HL-60/S4 (cell line): Measurements from ENCODE around the gene CSN2.
"Not testable (repeated sequence)": the region's sequence is repeated elsewhere in the genome, so short reads cannot be mapped to it uniquely, and the experiment has no call there.

Experiments
- in situ Hi-C: fragments of 300-500 bp; cut with MboI; formaldehyde crosslinking; loops from 2 replicates; pipeline ENCODE4 v1.14.3; 2022; ENCODE audit warnings: low sequenced_read_pairs

CSN2 gene, protein sequence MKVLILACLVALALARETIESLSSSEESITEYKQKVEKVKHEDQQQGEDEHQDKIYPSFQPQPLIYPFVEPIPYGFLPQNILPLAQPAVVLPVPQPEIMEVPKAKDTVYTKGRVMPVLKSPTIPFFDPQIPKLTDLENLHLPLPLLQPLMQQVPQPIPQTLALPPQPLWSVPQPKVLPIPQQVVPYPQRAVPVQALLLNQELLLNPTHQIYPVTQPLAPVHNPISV

DNA sequence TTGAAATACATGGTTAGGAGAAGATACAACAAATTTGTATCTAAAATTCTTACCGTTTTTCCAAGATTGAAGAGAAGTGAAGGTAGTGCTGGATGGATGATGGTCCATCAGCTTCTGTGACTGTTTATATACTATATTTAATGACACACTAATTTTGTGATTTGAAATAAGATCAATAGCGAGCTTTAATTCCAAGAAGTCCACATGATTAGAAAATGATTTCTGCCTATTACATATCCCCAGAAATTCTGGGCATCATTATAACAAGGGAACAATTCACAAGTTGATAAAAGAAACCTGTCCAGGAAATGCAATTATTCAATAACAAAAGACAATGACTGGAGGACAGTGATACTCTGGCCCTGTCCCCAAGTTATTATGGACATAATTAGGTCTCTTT, at the start of gene CSN2:
CSN2 (minus strand) TSS at position 101 of the 400 bp plus-strand sequence. CDS start 4,733 bp downstream, outside the sequence.
- in situ Hi-C loops, result no loop called here

DNA sequence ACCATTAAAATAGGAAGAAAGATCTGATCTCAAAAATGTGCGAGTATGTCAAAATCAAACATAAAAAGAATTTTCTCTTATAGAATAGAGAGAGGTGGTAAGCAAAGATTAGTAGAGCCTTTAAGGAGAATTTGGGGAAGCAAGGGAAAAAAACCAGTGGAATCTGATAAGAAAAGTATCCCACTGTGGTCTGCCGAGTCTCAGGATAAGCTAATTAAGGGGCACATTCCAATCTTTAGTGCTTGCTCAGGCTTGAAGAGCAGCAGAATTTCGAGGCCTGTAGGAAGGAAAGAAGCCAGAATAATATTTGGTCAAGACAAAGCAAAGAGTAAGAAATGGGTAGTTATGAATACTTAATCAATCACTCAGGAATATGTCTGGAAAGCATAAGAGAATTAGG, 43.2 kb upstream of the CSN2 start:
- in situ Hi-C loops, result no loop called here

DNA sequence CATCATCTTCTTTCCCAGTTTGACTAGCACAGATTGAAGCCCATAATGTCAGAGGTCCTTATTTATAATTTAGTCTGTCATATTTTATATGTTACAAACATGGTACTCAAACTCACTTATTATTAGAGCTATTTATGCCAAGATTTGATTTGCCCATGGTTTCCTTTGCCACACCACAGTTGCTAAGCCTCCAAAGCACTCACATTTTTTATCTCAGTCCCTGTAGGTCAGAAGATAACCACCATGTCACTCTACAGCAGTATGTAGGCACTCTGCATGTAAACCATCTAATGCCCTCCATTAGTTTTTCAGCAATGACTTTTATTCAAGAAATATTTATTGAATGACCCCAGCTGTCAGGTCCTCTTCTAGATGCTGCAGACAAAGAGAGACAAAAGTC, 37.0 kb upstream of the CSN2 start:
- in situ Hi-C loops, result no loop called here

DNA sequence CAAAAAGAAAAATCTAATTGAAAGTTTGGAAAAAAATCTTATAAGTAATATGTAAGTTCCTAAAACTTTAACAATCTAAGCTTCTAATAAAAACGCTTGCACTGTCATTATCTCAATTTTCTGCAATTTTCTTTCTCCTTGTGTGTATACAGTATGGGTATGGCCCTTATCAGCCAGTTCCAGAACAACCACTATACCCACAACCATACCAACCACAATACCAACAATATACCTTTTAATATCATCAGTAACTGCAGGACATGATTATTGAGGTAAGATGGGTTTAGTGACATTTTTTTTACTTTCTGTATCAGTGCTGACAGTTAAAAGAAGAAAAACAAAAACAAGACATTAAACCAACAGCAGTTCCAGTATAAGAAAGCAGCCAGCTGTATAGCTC, 35.2 kb upstream of the CSN2 start:
- in situ Hi-C loops, result no loop called here

DNA sequence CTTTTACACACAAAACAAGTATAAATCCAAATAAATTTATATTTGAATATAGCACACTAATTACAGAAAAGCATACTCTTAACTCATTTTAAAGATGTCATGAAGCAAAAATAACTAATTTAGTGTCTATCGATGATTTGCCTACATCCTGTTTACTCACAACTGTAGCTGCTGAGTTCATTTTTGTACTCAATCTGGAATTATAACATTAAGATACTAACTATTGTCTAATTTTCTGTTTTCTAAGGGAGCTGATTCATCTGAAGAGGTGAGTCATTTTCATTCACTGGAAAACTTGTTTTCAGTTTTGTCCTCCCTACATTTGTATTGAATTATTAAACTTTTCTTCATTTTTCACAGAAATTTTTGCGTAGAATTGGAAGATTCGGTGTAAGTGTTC, 33.9 kb upstream of the CSN2 start:
- in situ Hi-C loops, result no loop called here

DNA sequence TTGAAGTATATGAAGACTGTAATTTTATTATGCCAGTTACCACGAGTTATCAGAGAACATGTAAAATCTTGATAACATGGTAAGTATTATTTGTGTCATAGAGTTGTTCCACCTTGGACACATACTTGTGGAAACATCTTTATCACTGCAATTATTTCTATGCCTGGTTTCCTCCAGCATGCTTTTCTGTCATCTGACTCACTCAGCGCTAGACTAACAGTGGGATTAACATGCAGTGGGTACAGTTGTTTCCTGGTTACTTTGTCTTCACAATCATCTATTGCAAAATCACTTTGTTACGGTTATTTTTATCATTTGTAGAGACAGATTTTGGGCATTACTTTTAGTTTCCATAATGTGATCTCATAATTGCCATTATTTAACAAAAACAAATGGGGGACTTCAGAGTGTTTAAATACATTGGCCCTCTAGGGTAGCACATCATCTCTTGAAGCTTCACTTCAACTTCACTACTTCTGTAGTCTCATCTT, 30.0 kb upstream of the CSN2 start, which contains the start of gene STATH:
STATH (plus strand) TSS at position 441 of the 491 bp plus-strand sequence. CDS start 2,472 bp downstream, outside the sequence.
- in situ Hi-C loops, result no loop called here

DNA sequence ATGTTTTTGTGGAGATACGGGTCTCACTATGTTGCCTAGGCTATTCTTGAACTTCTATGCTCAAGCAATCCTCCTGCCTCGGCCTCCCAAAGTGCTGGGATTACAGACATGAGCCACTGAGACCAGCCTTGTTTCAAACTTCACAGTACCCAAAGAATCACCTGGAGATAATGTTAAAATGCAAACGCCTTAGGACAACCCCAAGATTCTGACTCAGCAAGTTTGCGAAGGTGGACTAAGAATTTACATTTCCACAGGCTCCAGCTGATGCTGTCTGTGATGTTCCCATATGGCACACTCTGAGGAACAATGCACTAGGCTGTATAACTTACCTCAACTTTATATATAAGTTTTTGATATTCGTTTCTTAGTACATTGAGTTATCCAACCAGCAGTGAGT, 29.3 kb upstream of the CSN2 start:
- in situ Hi-C loops, result no loop called here

DNA sequence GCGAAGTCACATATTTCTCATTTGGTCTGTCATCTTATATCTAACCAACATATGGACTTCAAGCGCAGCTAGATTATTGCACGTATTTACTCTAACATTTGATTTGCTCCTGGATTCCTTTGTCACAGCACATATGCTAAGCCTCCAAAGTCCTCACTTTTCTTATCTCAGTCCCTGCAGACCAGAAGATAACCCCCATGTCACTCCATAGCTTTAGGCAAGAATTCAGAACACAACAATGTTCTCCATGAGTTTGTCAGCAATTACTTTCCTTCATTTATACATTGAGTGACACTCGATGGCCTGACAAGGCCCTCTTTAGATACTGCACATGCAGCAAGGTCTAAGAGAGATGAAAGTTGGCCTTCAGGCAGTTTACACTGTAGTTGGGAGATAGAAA, 25.5 kb upstream of the CSN2 start:
- in situ Hi-C loops, result no loop called here

DNA sequence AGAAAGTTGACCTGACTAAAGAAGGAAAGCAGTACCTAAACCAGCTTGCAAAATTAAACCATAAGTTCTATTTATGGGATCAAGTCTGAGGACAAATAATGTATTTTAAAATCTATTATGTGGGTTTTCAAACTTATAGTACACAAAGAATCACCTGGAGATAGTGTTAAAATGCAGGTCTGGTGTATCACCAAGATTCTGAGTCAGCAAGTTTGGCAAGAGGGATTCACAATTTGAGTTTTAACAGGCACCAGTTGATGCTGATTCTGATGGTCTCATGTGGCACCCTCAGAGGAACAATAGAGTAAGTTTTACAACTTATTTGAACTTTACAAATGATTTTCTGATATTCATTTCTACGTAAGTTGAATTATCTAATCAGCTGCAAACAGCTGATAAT, 21.1 kb upstream of the CSN2 start:
- in situ Hi-C loops, result no loop called here

DNA sequence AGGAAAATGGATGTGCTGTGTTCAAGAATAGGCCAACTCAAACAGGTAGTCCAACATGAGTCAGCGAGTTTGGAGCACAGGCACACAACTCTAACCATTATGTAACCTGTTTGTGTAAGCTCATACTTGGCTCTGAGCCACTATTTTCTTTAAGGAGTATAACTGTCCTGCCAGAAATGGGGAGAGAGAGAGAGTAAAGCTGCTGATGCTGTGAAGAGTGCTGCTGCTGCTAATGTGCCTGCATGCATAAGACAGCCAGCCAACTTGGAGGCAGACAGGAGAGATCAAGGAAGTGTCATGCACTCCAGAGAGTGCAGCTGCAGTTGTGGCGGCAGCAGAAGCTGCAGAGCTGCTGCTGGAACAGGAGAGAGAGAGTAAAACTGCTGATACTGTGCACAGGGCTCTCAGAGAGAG, 18.5 kb upstream of the CSN2 start:
- in situ Hi-C loops, result no loop called here

DNA sequence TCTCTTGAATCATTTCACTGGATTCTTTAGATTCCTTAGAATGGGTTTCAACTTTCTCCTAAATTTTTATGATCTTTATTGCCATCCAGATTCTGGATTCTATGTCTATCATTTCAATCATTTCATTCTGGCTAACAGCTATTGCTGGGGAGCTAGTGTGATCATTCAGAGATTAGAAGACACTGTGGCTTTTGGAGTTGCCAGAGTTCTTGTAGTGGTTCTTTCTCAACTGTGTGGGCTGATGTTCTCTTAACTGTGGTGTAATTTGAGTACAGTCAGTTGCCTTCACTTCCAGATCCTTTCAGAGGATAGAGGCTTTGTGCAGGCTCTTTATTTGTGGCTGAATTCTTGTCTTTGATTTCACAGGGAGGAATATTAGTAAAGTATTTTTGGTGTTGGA, 12.1 kb upstream of the CSN2 start:
- in situ Hi-C loops, result no loop called here

DNA sequence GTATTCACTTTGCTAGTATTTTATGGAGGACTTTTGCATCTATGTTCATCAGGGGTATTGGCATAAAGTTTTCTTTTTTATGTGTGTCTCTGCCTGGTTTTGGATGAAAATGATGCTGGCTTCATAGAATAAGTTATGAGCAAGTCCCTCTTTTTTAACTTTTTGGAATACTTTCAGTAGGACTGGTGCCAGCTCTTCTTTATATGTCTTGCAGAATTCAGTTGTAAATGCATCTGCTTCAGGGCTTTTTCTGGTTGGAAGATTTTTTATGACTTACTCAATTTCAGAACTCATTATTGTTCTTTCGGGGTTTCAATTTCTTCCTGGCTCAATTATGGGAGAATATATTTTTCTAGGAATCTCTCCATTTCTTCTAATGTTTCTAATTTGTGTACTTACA, 9.1 kb upstream of the CSN2 start:
- in situ Hi-C loops, result no loop called here

DNA sequence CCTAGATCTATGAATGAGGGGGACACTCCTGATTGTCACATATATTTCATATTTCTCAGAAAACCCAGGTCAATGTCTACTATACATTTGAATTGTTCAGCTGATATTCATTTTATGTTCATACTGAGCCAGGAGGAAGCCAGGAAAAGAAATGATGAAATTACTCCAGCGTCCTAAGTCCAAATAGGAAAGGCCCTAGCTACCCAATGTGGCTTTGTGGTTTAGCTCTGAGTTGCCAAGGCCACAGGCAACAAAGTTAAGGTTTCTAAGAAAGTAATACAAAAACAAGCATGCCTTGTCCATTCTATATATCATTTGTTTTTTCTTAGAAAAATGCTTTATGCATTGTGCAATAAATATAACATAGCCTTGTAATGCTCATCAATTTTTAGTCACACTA, 4.5 kb upstream of the CSN2 start:
- in situ Hi-C loops, result no loop called here

DNA sequence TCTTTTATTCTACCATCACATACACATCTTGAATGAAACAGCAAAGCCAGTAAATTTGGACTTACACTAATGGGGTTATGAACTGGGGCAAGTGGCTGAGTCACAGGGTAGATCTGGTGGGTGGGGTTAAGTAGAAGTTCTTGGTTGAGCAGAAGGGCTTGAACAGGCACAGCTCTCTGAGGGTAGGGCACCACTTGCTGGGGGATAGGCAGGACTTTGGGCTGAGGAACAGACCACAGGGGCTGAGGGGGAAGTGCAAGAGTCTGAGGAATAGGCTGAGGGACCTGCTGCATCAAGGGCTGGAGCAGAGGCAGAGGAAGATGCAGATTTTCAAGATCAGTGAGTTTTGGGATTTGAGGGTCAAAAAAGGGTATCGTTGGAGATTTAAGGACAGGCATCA, 8.3 kb downstream of the CSN2 start:
- in situ Hi-C loops, result no loop called here

DNA sequence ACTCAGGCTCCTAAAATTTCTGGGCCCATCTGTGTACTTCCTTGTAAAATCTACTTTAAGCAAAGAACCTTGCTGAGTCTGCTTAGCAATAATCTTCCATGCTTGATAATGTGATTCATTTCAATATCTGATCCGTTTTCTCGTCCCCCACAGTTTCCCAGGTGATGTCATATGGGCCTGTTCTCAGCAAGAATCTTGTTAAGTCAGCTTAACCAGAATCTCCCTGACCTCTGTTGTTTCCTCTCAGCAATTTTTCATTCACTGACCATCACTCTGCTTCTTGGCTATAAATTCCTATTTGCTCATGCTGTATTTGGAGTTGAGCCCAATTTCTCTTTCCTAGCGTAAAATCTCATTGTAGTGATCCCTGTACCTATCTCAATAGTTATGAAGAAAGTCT, 13.9 kb downstream of the CSN2 start:
- in situ Hi-C loops, result no loop called here

DNA sequence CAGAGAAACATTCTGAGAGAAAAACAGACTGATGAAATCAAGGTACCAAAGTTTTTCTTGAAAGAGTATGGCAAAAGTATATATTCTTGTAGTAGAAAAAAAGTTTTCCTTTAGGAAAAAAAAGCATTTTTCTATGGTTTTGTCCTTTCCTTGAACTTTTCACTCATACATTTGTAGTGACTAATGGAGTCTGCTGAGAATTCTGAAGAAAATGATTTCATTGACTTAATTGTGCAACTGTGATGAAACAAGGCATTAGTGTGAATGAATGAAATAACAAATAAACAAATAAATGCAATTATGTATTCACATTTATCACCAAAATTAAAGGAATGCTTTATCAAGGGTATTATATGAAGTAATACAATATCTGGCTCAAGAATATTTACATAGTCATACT, 29.0 kb downstream of the CSN2 start:
- in situ Hi-C loops, result no loop called here

DNA sequence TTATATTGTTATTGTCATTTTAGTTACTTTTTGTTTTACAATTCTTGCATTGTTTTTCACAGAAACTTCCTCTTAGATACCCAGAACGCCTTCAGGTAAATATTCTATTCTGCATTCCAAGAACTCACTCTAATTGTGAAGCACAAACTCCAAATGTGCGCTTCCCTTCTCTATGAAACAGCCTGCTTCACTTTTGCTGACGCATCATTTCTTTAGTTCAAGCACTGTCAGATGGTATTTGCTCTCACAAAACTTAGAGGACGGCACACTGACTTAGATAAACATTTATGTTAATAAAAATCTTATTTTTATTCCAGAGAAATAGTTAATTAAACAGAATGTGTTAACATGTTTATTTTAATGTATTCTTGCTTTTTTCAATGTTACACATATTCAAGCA, 31.4 kb downstream of the CSN2 start:
- in situ Hi-C loops, result no loop called here

DNA sequence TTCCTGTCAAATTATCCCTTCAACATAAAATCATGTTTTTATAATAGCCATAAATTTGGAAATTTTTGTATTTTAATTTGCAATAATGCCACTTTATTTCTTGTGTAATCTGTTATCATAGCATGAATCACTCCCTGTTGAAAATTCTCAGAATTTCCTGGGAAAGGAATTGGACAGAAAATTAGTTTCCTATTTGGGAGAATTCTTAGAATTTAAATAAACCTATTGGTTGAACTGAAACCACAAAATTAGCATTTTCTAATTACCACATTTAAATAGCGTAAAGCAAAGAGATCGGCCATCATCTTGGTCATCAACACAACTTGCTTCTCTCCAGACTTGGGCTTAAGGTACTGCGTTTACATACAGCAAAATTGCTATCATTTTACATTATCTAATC, 34.8 kb downstream of the CSN2 start, which contains the start of gene CSN1S1:
CSN1S1 (plus strand) TSS at position 301 of the 400 bp plus-strand sequence. CDS start 1,488 bp downstream, outside the sequence.
- in situ Hi-C loops, result no loop called here

DNA sequence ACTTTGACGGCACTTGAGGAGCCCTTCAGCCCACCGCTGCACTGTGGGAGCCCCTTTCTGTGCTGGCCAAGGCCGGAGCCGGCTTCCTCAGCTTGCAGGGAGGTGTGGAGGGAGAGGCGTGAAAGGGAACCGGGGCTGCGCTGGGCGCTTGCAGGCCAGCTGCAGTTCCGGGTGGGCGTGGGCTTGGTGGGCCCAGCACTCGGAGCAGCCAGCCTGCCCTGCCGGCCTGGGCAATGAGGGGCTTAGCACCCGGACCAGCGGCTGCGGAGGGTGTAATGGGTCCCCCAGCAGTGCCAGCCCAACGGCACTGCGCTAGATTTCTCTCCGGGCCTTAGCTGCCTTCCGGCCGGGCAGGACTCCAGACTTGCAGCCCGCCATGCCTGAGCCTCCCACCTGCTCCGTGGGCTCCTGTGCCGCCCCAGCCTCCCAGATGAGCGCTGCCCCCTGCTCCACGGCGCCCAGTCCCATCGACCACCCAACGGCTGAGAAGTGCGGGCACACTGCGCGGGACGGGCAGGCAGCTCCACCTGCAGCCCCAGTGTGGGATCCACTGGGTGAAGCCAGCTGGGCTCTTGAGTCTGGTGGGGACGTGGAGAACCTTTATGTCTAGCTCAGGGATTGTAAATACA, 41.6 kb downstream of the CSN2 start:
- in situ Hi-C loops, result not testable (repeated sequence)

DNA sequence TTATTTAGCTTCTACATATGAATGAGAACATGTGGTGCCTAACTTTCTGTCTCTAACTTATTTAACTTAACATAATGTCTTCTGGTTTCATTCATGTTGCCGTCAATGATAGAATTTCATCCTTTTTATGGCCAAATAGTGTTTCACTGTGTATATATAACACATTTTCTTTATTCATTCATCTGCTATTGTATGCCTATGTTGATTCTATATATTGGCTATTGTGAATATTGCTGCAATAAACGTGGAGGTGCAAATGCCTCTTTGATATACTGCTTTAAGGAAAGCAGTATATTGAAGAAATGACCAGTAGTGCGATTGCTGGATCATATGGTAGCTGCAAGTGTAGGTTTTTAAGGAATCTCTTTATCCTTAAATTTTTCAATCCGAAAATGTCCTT, 44.7 kb downstream of the CSN2 start:
- in situ Hi-C loops, result no loop called here

DNA sequence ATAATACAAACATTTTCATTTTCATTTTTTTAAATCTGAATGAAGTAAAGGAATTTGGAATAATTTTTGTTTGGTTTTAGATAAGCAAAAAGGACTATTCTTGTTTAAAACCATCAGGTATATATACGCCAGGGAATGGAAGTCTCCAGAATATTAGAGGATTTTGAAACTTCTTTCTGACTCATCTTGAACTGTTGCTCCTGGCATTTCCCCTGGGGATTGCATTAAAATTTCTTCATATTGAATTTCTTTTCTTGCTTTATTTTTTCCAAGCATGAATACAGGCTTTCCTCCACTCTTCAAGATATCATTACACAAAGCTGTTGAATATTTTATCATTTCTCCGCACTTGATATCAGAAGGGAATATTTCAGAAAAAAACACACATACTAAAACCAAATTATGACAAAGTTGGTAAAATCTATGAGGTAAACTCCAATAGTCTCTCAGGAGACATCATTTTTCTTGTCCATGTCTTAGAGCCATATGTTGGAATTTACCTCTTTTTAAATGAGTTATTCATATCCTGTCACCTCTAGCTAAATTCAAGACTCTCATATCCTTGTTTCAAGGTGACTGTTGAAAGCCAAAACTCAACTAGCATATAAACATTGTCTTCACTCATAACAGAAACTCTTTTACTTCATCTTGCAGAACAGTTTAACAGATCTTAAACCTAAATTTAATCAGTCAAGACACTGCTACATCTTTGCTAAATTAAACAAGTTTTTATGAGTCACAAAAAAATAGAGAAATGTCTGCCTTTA, 55.3 kb downstream of the CSN2 start:
- in situ Hi-C loops, result no loop called here

DNA sequence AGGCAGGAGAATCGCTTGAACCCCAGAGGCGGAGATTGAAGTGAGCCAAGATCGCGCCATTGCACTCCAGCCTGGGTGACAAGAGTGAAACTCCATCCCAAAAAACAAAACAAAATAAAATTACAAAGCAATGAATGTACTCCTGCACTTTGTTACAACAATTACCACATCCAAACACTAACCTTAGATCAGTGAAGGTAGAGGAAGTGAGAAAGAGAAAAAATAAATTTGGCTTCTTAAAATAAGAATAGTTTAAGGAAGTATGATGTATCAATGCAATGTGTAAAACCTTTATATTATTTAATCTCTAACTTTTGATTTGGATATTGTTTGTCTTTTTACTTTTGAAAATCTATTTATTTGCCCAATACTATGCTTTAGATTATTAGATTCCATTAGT, 56.3 kb downstream of the CSN2 start:
- in situ Hi-C loops, result no loop called here
